OCI-LY7 (cell line): ENCODE data around the gene SEZ6.

Experiments
- EZH2phosphoT487 ChIP-seq: fragments of 200-600 bp; sonication (generic); IDR thresholded peaks from 2 replicates; pipeline ENCODE4 v1.6.1; 2018; ENCODE audit warnings: low read depth, borderline replicate concordance, mild to moderate bottlenecking, mixed run types, antibody characterized with exemption, low read length, moderate library complexity, mixed read lengths
- TF ChIP-seq, protein P1 (sequence below): fragments of 200-600 bp; sonication (generic); conservative IDR thresholded peaks from 2 replicates; pipeline ENCODE4 v1.5.1; 2014; ENCODE audit warnings: mild to moderate bottlenecking, antibody characterized with exemption, low read length, moderate library complexity, mixed read lengths

DNA sequence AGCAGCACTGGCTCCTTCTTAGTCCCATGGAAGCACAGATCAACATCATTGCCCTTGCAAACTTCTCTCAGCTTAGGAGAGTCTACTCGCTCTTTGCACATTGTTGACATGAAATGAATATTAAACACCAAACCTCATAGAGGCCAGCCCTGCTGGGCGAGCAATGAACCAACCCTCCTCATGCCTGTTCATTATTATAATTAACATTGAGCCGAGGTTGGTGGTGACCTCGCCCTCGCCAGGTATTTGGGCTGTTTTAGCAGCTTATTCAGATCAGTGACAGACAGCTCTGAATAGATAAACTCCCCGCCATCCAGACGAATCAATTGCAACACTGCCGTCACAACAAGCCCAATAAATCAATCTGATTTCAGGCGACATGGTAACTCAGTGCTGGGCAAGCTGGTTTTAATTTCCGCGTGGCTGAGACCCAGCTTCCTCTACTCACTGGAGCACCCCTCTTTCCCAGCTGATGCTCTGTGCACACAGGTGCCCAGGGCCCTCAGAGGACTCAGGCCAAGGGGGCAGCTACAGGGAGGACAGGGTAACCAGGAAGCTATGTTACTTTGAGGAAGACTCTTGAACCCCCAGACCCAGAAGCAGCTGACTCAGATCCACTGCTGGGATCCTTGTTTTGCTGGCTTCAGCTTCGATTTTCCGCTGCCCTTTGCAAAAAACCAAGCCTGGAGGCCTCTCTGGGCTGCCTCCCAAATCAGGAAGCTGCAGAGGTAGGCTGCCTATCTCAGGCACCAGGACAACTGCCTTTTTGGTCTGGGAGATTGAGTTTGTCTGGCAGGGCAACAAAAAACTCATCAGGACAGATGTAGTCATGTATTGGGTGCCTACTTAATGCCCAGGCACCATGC is 10.7 kb upstream of the SEZ6 start:
- TF ChIP-seq, protein P1, sequence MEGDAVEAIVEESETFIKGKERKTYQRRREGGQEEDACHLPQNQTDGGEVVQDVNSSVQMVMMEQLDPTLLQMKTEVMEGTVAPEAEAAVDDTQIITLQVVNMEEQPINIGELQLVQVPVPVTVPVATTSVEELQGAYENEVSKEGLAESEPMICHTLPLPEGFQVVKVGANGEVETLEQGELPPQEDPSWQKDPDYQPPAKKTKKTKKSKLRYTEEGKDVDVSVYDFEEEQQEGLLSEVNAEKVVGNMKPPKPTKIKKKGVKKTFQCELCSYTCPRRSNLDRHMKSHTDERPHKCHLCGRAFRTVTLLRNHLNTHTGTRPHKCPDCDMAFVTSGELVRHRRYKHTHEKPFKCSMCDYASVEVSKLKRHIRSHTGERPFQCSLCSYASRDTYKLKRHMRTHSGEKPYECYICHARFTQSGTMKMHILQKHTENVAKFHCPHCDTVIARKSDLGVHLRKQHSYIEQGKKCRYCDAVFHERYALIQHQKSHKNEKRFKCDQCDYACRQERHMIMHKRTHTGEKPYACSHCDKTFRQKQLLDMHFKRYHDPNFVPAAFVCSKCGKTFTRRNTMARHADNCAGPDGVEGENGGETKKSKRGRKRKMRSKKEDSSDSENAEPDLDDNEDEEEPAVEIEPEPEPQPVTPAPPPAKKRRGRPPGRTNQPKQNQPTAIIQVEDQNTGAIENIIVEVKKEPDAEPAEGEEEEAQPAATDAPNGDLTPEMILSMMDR, result no peak
- TF ChIP-seq EZH2phosphoT487, result no peak
